ENCODE data around the gene TNFAIP8L3.

Gene TNFAIP8L3

GRCh38 chr15:51089041-51089440 is 5.7 kb downstream of the TNFAIP8L3 start:
- no peak for DNase-seq

DNA sequence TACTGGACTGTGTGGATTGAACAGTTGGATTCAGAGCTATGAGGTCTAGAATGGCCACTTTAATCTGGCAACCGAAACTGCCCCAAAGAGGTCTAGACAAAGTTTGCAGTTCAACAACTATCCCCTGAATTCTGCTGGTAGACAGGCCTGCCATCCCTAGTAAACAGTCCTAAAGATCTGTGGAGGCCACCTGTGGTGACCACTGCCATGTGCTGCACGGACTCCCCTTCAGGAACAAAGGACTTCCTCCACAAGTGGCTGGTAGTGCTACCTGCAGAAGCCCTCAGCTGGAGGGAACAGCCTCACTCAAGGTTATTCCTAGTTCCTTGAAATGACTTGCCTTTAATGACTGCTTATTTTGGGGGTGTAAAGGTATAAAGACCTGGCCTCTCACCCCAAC is 6.1 kb downstream of the TNFAIP8L3 start:
- DNase-seq, result no peak

DNA sequence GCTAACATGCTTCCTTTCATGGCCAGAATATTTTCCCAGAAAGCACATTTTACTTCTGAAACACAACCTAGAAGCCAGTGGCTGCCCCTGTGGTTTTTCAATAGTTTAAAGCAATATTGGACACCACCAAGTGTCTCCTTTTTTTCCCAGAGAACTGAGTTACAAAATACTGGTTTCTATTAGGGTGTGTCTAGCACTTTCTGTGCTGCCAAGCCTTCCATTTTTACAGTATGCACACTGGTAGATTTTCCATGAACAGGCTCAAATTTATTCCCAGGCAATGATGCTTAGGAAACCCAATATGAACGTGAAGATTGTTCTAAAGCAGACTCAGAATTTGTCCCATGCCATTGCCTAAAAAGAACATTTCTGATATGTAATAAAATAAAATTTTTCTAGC is 7.2 kb downstream of the TNFAIP8L3 start:
- DNase-seq, result no peak

GRCh38 chr15:51086409-51086808 is 8.3 kb downstream of the TNFAIP8L3 start:
- DNase-seq, result no peak

- no peak for DNase-seq
Measured at GRCh38 chr15:51085764-51086163, 8.9 kb downstream of the TNFAIP8L3 start.

- no peak for DNase-seq
Measured at GRCh38 chr15:51083641-51084166, 11.0 kb downstream of the TNFAIP8L3 start.

GRCh38 chr15:51082246-51082645 is 12.5 kb downstream of the TNFAIP8L3 start:
- DNase-seq, result no peak

GRCh38 chr15:51080286-51080685 is 14.4 kb downstream of the TNFAIP8L3 start:
- no peak for DNase-seq

GRCh38 chr15:51079226-51079625 is 15.5 kb downstream of the TNFAIP8L3 start:
- DNase-seq, result no peak

GRCh38 chr15:51077221-51078153 is 17.2 kb downstream of the TNFAIP8L3 start:
- DNase-seq, result no peak

DNA sequence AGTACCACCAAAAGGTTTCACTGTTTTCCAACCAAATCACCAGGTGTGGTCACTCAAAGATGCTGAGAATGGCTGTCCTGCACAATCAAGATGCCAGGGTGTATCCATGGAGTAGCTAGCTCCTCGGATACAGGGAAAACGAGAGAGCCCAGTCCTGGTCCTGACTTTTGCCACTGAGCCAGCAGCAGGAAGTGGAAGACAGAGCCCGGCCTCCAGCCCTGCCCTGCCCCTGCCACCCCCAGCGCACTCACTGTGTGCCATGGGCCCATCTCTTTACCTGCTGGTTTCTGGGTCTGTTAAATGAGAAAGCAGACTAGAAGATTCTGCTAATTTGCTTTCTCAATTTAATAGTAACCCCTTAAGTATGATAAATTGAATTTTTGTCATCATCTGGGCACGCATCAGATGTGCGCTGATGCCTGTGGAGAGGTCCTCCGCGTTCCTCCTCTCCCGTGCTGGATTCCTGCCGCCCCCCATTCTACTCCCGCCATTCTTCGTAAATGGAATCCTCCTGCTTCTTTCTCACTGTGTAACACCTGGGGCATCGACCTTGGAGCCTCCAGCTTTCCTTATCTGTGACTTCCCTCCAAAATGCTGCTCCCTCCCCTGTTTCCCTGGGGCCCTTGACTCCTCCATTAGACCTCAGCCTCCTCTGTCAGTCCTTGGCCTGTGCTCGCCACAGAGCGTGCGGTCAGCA is 18.0 kb downstream of the TNFAIP8L3 start:
- DNase-seq, result no peak

- no peak for DNase-seq
Measured at GRCh38 chr15:51075826-51076523, 18.7 kb downstream of the TNFAIP8L3 start.

GRCh38 chr15:51075364-51075763 is 19.3 kb downstream of the TNFAIP8L3 start:
- no peak for DNase-seq

DNA sequence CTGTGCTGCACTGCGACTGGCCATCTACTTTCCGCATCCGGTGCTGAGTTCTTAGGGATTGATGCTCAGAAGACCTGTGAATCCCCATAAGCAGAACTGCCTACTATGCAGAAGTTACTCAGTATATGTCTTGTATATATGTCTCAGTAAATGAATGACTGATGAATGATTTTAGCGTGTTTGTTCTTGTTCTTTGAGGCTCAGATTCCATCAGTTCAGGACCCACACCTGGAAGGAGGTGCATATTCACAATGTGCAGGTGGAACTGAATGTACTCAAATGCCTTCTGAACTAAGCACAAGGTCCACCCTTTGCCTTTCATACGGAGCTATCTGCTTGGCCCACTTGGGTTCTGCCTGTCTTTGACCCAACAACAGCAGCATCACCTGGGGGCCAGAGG is 19.8 kb downstream of the TNFAIP8L3 start:
- no peak for DNase-seq

GRCh38 chr15:51071578-51071977 is 23.1 kb downstream of the TNFAIP8L3 start:
- DNase-seq, result no peak

DNA sequence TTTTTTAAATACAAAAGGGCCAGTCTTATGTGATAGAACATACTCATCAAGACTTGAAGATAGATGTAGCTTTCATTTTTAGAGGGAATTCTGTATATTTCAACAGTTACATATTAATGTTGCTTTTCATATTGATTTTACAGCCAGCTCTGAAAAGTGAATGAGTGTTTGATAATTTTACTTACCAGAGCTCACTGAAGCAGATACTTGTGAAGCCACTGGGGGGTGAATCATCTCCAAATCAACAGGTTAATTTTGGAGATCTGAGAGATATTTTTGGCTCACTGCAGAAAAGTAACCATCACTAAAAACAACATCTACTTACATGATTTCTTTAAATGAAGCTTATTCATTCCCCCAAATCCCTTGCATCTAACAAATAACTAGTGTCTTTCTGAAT is 24.7 kb downstream of the TNFAIP8L3 start:
- DNase-seq, result no peak

- no peak for DNase-seq
Measured at GRCh38 chr15:51067510-51067909, 27.2 kb downstream of the TNFAIP8L3 start.

GRCh38 chr15:51065781-51066180 is 28.9 kb downstream of the TNFAIP8L3 start:
- no peak for DNase-seq

GRCh38 chr15:51065261-51065660 is 29.4 kb downstream of the TNFAIP8L3 start:
- no peak for DNase-seq

DNA sequence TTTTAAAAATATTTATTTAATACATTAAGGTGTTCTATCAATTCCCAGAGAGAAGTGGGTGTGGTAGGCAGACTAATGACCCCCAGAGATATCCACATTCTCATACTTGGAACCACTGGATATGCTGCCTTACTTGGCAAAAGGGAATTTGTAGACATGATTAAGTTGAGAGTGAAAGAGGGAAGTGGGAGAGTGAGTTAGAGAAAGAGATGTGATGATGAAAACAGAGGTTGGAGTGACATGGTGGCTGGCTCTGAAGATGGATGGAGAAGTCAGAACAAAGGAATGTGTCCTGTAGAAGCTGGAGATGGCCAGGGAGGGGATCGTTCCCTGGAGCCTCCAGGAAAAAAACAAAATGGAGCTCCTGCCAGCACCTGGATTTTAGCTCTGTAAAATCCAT is 32.0 kb downstream of the TNFAIP8L3 start:
- DNase-seq, result no peak

GRCh38 chr15:51060030-51060673 is 34.6 kb downstream of the TNFAIP8L3 start:
- DNase-seq, result no peak

DNA sequence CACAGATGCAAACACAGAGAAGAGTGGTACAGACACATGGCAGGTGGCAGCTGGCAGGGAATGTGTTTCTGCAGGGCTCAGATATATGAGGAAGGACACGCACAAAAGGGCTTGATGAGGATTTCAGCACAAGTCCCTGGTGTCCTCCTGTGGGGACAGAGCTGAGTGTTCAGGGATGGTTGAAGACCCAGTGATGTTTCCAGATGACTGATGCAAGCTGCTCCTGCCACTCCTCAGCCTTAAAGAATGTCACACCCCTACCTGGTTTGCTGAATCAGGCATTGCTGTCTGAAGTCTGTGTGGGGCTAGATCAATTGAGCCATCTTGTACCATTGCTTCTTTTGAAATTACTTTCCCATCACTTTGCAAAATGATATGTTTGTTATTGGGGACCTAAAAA is 40.2 kb downstream of the TNFAIP8L3 start:
- DNase-seq, result no peak

- no peak for DNase-seq
Measured at GRCh38 chr15:51053571-51053970, 41.1 kb downstream of the TNFAIP8L3 start.
